GM19395 (cell line): ENCODE data around the gene PGM5.

ENCODE experiments used
- ATAC-seq: cut with Tn5 transposase; IDR thresholded peaks from one replicate; pipeline ENCODE4 v1.9.1; 2021; ENCODE audit warnings: mild to moderate bottlenecking, moderate library complexity; ENCODE audit not compliant: unreplicated experiment

The PGM5 gene

GRCh38 chr9:68574150-68574549 is 217.7 kb downstream of the PGM5 start:
- ATAC-seq: no peak

GRCh38 chr9:68575817-68576216 is 219.4 kb downstream of the PGM5 start:
- no peak for ATAC-seq

- peak; percentile 86 for ATAC-seq
These were observed 221.6 kb downstream of the PGM5 start for GRCh38 chr9:68577774-68578591.
